ENCODE data around the gene CDK4.

DNA sequence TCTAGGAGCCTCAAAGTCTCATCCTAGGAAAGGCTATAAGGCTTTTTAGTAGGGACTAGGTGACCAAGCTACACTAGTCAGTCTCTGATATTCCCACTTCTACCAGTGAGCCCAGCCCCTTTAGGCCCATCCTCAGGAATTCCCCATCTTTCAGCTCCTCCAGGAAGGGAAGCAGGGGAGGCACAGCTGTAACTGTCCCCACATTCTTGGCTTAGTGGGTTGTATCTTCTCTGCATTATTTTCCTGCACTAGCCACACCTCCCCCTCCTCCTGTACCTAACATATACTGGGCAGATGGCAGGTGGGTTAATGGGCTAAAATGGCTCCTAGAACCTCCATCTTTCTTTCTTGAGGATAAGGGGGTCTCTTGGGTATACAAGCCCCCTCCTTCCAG is 15.2 kb upstream of the CDK4 start:
- TF ChIP-seq, protein P1, sequence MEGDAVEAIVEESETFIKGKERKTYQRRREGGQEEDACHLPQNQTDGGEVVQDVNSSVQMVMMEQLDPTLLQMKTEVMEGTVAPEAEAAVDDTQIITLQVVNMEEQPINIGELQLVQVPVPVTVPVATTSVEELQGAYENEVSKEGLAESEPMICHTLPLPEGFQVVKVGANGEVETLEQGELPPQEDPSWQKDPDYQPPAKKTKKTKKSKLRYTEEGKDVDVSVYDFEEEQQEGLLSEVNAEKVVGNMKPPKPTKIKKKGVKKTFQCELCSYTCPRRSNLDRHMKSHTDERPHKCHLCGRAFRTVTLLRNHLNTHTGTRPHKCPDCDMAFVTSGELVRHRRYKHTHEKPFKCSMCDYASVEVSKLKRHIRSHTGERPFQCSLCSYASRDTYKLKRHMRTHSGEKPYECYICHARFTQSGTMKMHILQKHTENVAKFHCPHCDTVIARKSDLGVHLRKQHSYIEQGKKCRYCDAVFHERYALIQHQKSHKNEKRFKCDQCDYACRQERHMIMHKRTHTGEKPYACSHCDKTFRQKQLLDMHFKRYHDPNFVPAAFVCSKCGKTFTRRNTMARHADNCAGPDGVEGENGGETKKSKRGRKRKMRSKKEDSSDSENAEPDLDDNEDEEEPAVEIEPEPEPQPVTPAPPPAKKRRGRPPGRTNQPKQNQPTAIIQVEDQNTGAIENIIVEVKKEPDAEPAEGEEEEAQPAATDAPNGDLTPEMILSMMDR (IDR thresholded peaks at IDR 0.05): no peak
- no peak for TF ChIP-seq POLR2A (IDR thresholded peaks at IDR 0.05)
- no peak for TF ChIP-seq POLR2AphosphoS5 (IDR thresholded peaks at IDR 0.05; ENCODE audit: insufficient read depth in 1 of 2, low read depth in 1 of 2)

Measured in vagina (tissue), 2 donors.